Neural cell (in vitro differentiated cells): Measurements from ENCODE around the gene MAGI2. TPM values are rescaled to one million over a fixed set of nuclear protein-coding genes. Genes with fewer than 3 reads are reported as not detected.

ENCODE experiments used
- H2AFZ ChIP-seq: fragments of 200-600, 300-800 bp; sonication (generic), shearing (Covaris generic); 2 replicates; pipeline ENCODE4 v1.6.0; 2014; ENCODE audit warnings: low read depth, mild to moderate bottlenecking, antibody characterized with exemption, low read length, moderate library complexity
- H3F3A ChIP-seq: fragments of 200-600 bp; shearing (Covaris generic); 2 replicates; pipeline ENCODE4 v1.6.1; 2016; ENCODE audit warnings: mild to moderate bottlenecking, moderate library complexity, mixed read lengths, antibody characterized with exemption, low read length; ENCODE audit not compliant: insufficient read depth, poor library complexity, severe bottlenecking
- H3K27ac ChIP-seq: fragments of 200-600, 300-800 bp; sonication (generic), shearing (Covaris generic); 2 replicates; pipeline ENCODE4 v1.5.1; 2014; ENCODE audit warnings: mild to moderate bottlenecking, low read length, moderate library complexity
- H3K27me3 ChIP-seq: fragments of 300-800, 200-600 bp; sonication (generic), shearing (Covaris generic); 2 replicates; pipeline ENCODE4 v1.6.0; 2014; ENCODE audit warnings: mild to moderate bottlenecking, low read depth, low read length, moderate library complexity; ENCODE audit not compliant: insufficient read depth
- H3K36me3 ChIP-seq: fragments of 300-800, 200-600 bp; sonication (generic), shearing (Covaris generic); 2 replicates; pipeline ENCODE4 v1.5.1; 2014; ENCODE audit warnings: mild to moderate bottlenecking, antibody characterized with exemption, low read length, moderate library complexity; ENCODE audit not compliant: insufficient read depth
- H3K4me2 ChIP-seq: fragments of 300-800, 200-600 bp; sonication (generic), shearing (Covaris generic); 2 replicates; pipeline ENCODE4 v1.6.0; 2014; ENCODE audit warnings: mild to moderate bottlenecking, low read length
- H3K4me3 ChIP-seq: fragments of 300-800, 200-600 bp; sonication (generic), shearing (Covaris generic); 2 replicates; pipeline ENCODE4 v1.5.1; 2014; ENCODE audit warnings: mild to moderate bottlenecking, low read length, moderate library complexity
- H3K79me2 ChIP-seq: fragments of 200-600 bp; shearing (Covaris generic); replicated peaks from 2 replicates; pipeline ENCODE4 v1.6.0; 2014; ENCODE audit warnings: mild to moderate bottlenecking, low read length, moderate library complexity; ENCODE audit not compliant: insufficient read depth
- H3K9ac ChIP-seq: fragments of 300-800, 200-600 bp; sonication (generic), shearing (Covaris generic); 2 replicates; pipeline ENCODE4 v1.6.1; 2016; ENCODE audit warnings: mild to moderate bottlenecking, low read length, mixed read lengths
- H3K9me2 ChIP-seq: fragments of 200-600 bp; shearing (Covaris generic); 2 replicates; pipeline ENCODE4 v1.6.1; 2016; ENCODE audit warnings: mild to moderate bottlenecking, low read length, mixed read lengths; ENCODE audit not compliant: insufficient read depth
- H3K9me3 ChIP-seq: fragments of 200-600, 300-800 bp; sonication (generic), shearing (Covaris generic); 2 replicates; pipeline ENCODE4 v1.6.1; 2016; ENCODE audit warnings: mild to moderate bottlenecking, mixed run types, low read length, moderate library complexity, mixed read lengths
- H4K20me1 ChIP-seq: fragments of 200-600 bp; shearing (Covaris generic); 2 replicates; pipeline ENCODE4 v1.6.1; 2016; ENCODE audit warnings: mild to moderate bottlenecking, mixed run types; ENCODE audit not compliant: insufficient read depth
- CTCF ChIP-seq: fragments of 450-650 bp; IDR thresholded peaks from 2 replicates; pipeline ENCODE4 v1.5.1; 2014; ENCODE audit warnings: antibody characterized with exemption, mild to moderate bottlenecking, moderate library complexity; ENCODE audit not compliant: poor library complexity, severe bottlenecking
- EP300 ChIP-seq: fragments of 450-650 bp; conservative IDR thresholded peaks from 2 replicates; pipeline ENCODE4 v1.6.1; 2014; ENCODE audit warnings: antibody characterized with exemption, mild to moderate bottlenecking, moderate library complexity; ENCODE audit not compliant: poor library complexity, severe bottlenecking
- EZH2 ChIP-seq: fragments of 200-600, 300-800 bp; shearing (Covaris generic), sonication (generic); IDR thresholded peaks from 2 replicates; pipeline ENCODE4 v1.6.1; 2014; ENCODE audit warnings: antibody characterized with exemption, low read length, borderline replicate concordance, mild to moderate bottlenecking; ENCODE audit not compliant: insufficient read depth, poor library complexity, severe bottlenecking
- MXI1 ChIP-seq: fragments of 450-650 bp; conservative IDR thresholded peaks from 2 replicates; pipeline ENCODE4 v1.6.1; 2014; ENCODE audit warnings: antibody characterized with exemption, mild to moderate bottlenecking; ENCODE audit not compliant: poor library complexity, severe bottlenecking
- POLR2AphosphoS5 ChIP-seq: IDR thresholded peaks from 2 replicates; pipeline ENCODE4 v1.6.1; 2012
- RAD21 ChIP-seq: fragments of 450-650 bp; conservative IDR thresholded peaks from 2 replicates; pipeline ENCODE4 v1.6.1; 2014; ENCODE audit warnings: antibody characterized with exemption, mild to moderate bottlenecking, moderate library complexity
- REST ChIP-seq: IDR thresholded peaks from 2 replicates; pipeline ENCODE4 v1.6.1; 2012; ENCODE audit warnings: borderline replicate concordance
- SMC3 ChIP-seq: fragments of 450-650 bp; conservative IDR thresholded peaks from 2 replicates; pipeline ENCODE4 v1.6.1; 2014; ENCODE audit warnings: antibody characterized with exemption, mild to moderate bottlenecking, moderate library complexity; ENCODE audit not compliant: poor library complexity
- TAF1 ChIP-seq: IDR thresholded peaks from 2 replicates; pipeline ENCODE4 v1.6.1; 2012; ENCODE audit warnings: low read depth
- polyA plus RNA-seq: library from polyadenylated mRNA; depleted of rRNA; stranded (reverse); fragments of >200 nt; gene quantifications from 2 replicates; pipeline ENCODE4 v1.2.3, GENCODE V29; 2014

The MAGI2 gene
- polyA plus RNA-seq, 1 donor from 2014 or later, result 19.3 TPM

- no peaks in the 10 kb centered on the region for H3F3A ChIP-seq
- no peaks in the 10 kb centered on the region for H4K20me1 ChIP-seq
- no peaks in the 10 kb centered on the region for H3K9me3 ChIP-seq
- no peak overlapping the region for H3K4me2 ChIP-seq
- H3K79me2 ChIP-seq, result no peaks in the 10 kb centered on the region
- no peak overlapping the region for H3K9ac ChIP-seq
- H3K27ac ChIP-seq, result no peak overlapping the region
- no peaks in the 10 kb centered on the region for H3K9me2 ChIP-seq
- H3K27me3 ChIP-seq, result no peaks in the 10 kb centered on the region
- no peak overlapping the region for H3K4me3 ChIP-seq
- H3K36me3 ChIP-seq, result no peaks in the 10 kb centered on the region
- TF ChIP-seq RAD21 (no peak), CTCF (no peak), POLR2AphosphoS5 (no peak), EP300 (no peak), EZH2 (no peak), REST (no peak), SMC3 (no peak), TAF1 (no peak), MXI1 (no peak)
- no peak overlapping the region for H2AFZ ChIP-seq
These were observed 93.6 kb downstream of the MAGI2 start for GRCh38 chr7:79359827-79360226.

- Histone ChIP-seq H3K9ac (no peak overlapping the region), H3K27me3 (no peaks in the 10 kb centered on the region)
These were observed 96.4 kb downstream of the MAGI2 start for GRCh38 chr7:79357101-79357500.

More at GRCh38 chr7:79357101-79357500, 96.4 kb downstream of the MAGI2 start:
- Histone ChIP-seq H3K27ac (no peak overlapping the region), H3K79me2 (no peaks in the 10 kb centered on the region), H3K4me3 (no peak overlapping the region), H3K36me3 (no peaks in the 10 kb centered on the region), H3K9me3 (no peaks in the 10 kb centered on the region), H3K9me2 (no peaks in the 10 kb centered on the region), H4K20me1 (no peaks in the 10 kb centered on the region), H3F3A (no peaks in the 10 kb centered on the region), H3K4me2 (no peak overlapping the region), H2AFZ (no peak overlapping the region)
- no peak for TF ChIP-seq SMC3
- no peak for TF ChIP-seq POLR2AphosphoS5
- no peak for TF ChIP-seq EZH2
- TF ChIP-seq REST, result no peak
- no peak for TF ChIP-seq TAF1
